NAMALWA (cell line): Measurements from ENCODE around the gene CCDC85B.

Experiments used
- DNase-seq: peaks from one replicate; pipeline ENCODE4 v3.0.0-alpha.2; 2015; ENCODE audit warnings: low spot score

Gene CCDC85B

DNA sequence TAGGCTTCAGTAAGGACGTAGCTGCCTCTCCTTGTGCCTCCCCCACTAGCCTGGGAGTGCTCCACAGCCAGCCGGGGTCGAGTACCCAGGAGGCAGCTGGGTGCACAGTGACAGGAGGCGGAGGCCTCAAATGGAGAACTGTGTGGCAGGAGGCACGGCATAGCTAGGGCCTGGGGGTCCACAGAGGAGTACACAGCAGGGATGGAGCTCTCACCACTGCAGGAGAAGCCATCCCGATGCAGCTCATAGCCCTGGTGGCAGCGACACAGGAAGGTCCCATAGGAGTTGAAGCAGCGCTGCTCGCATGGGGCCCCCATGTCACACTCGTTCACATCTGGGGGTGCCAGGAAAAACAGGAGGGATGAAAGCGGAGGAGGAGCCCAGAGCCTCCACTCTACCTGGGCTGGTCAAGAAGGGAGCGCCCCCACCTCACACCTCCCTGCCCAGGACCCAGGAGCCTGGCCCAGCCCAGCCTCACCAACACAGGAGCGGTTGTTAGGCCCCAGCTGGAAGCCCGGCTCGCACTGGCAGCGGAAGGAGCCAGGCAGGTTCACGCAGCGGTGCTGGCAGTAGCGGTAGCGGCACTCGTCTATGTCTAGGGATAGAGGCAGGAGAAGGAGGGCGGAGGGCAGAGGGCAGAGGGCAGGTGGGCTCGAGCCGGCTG is 20.7 kb upstream of the CCDC85B start:
- DNase-seq: no peak

- no peak for DNase-seq
Observed at GRCh38 chr11:65870307-65870658, 20.2 kb upstream of the CCDC85B start.

DNA sequence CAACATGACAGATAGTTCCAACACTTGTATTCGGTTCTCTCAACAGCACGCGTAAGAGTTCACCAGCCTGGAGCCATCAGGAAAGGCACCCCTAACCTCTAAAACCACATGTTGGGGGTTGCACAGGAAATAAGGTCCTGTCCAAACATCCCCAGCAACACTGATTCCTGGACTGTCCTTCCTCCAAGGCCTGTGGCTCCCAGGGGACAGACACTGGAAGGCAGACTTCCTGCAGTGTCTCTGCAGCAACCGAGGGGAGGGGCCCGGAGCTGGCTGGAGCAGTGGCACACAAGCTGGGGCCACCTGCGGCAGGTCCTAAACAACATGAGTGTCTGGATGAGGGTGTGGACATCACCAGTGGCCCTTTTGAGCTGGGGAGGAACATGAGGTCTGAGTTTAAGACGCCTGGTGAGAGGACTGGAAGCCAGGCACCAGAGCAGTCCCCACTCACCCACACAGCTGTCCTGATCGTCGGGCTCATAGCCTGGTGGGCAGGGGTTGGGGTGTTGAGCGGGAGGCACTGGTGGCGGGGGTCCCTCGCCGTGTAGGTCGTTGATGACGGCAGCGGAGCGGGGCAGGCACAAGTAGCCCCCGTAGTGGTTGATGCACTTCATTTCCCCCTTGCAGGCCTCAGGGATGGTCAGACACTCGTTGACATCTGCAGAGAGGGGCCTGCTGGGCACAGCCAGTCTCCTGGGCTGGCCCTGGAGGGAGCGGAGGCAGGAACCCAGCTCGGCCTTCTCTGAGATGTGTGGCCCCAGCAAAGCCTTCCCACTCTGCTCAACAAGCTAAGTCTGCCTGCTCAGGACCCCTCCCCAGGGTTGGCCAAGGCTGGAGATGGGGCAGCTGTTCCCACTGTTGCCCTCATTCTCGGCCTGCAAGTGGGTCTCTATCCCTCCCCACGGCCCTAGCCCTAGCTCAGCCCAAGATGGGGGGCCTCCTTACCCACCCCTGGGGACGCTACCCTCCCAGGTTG is 19.5 kb upstream of the CCDC85B start:
- DNase-seq: no peak

DNA sequence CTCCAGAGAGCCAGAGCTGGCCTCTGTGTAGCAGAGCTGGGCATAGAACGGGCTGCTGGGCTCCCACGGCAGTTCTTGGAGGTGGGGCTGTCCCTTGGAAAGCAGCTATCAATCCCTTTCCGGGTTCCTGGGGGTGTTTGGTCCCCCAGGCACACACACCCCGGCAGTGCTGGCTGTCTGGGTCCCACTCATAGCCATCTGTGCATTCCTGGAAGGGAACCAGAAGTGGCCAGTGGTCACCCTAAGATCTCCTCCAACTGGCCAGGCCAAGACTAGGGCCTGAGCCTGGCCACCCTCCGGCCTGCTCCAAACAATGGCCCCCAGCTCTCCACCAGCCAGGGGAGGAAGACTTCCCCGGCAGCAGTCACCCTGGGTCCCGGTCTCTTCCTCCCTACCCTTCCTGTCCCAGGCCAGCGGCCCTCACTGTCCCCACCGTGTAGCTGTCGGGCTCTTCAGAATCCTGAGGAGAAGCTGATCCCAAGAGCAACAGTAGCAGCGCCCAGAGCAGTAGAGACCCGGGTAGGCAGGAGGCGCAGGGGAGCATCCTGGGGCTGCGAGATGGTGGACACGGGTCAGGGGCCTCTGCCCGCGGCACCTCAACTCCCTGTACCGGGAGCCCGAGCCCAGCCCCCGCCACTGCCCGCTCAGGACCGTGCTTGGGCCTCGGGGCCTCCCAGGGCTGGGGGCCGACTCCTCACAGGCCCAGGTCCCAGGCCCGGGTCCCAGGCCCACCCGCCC is 18.5 kb upstream of the CCDC85B start:
- DNase-seq: no peak

DNA sequence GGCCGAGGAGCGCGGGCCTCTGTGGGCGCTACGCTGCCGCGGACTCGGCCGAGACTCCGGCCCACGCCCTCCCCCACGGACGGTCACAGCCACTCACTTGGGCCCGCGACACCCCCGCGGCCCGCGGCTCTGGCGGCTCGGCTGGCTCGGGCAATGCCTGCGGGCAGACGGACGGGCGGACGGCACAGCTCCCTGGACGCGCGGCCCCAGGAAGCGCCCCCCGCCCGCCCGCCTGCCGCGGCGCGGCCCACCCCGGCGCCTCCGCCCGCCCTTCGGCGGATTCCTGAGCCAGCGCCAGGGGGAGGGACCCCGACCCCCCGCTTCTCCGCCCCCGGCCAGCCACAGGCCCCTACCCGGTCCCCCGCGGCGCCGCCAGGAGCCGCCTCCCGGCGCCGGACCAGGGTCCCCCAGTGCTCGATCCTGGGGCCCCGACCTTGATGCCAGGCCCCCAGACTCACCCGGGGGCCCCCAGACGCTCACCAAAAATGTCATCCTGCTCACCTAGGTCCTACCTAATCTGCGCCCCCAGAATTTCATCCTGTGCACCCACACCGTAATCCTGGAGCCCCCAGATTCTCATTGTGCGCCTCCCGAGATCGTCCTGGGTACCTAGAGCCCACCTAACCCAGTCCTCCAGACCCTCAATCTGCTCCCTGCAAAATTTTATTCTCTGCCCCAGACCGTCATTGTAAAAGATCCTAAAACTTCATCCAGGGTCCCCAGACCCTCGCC is 17.7 kb upstream of the CCDC85B start, which contains the start of gene EFEMP2:
Gene EFEMP2, minus strand, starts transcription at position 215 of the 732 bp plus-strand sequence. CDS start 446 bp downstream, outside the sequence.
- no peak for DNase-seq

GRCh38 chr11:65873318-65874156 is 16.9 kb upstream of the CCDC85B start:
- peak; percentile 93 for DNase-seq

DNA sequence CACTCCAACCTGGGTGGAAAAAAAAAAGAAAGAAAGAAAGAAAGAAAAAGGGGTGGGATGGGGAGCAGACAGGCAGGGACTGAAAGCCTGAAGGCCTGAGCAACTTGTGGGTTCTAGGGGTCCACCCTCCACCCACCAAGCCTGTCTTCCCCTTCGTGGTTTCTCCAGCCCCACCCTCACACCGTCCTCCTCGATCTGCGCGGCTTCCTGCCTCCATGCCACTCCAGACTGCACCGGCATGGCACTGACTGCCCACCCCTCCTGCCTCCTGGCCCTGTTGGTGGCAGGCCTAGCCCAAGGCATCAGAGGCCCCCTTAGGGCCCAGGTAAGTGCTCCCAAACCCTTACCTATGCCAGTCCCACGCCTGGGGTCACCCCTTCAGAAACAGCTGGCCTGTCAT is 10.9 kb upstream of the CCDC85B start, which contains the start of gene CTSW:
Gene CTSW, plus strand, starts transcription at position 221 of the 400 bp plus-strand sequence. Its CDS starts 18 bp downstream, at position 239.
- no peak for DNase-seq

GRCh38 chr11:65880027-65880426 is 10.4 kb upstream of the CCDC85B start:
- no peak for DNase-seq

DNA sequence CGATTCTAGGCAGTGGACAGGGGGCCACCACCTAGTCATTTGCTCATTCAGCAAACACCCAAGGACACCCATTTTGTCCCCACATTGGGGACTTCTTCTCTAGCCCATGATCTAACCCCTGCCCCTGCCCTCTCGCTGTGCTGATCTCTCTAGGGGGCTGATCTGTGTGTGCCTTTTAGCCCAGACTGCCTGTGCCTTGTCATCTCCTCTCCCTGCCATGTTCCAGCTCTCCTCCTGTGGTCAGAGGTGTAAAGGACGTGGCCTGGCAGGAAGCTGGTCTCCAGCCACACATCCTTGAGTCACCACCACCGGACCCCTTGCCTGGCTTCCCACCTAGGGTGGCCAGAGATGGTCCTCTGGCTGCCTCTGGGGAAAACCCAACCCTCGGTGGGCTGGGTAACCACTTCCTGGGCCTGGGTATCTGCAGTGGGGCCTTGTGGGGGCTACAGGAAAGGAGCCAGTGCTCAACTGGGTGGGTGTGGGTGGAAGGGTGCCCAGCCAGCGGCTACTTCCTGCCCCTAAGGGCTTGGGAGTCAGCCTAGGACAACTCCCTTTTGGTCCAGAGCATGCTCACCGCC is 9.5 kb upstream of the CCDC85B start:
- no peak for DNase-seq

- DNase-seq: no peak
Observed at GRCh38 chr11:65882120-65883057, 8.1 kb upstream of the CCDC85B start.

GRCh38 chr11:65883058-65883761 is 7.3 kb upstream of the CCDC85B start:
- DNase-seq: no peak

DNA sequence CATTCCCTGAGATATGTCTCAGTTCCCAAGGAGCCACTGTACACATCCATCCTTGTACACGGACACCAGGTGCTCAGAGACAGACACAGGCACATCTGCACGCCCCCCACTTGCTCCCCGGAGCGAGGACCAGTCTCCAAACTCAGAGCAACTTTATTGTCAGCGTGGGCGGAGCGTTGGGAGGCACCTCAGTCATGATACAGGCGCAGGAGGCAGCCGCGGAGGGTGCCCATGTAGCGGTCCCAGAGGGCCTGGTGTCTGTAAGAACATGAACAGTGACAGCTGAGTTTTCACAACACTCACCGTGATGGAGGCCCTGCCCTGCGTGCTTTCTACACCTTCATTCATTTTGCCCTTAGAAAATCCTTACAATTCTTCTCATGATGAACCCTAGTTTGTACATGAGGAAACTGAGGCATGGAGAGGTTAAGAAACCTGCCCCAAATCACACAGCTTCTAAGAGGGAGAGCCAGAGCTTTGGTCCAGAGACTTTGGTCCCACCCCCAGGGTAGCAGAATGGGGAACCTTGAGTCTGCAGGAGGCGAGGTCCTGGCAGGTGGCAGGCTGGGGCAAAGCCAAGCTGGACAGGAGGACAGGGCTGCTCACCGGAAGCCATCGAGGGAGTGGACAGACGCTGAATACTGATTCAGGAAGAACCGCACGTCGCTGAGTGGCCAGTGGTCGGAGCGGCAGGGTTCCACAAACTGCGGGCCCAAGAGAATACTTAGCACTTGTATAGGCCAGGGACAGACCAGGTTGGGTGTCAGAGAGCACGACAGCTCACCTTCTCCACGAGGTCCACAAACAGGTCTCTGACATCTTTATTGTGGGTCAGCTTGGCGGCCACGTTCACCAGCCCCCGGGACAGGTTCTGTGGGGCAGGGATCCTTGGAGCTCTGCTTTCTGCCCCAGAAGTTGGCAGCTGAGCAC is 6.4 kb upstream of the CCDC85B start:
- DNase-seq: no peak

DNA sequence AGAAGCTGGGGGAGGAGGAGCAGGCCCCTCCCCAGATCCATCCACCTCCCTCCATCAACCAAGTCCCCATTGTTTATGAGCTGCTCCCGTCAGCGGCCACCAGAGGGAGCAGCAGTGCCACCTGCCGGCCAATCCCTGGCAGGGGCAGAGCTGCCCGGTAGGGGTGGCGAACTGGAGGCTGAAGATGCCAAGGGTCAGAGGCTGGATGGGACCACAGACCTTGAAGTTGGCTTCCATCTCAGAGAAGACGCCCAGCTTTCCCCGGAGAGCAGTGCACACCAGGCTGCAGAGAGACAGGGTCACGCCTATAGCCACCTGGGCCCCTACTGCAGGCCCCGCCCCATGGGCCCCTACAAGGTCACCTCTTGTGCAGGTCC is 5.8 kb upstream of the CCDC85B start:
- peak; percentile 88 for DNase-seq

GRCh38 chr11:65885231-65885630 is 5.2 kb upstream of the CCDC85B start:
- DNase-seq: no peak

- DNase-seq: no peak
Observed at GRCh38 chr11:65885808-65886536, 4.5 kb upstream of the CCDC85B start.

DNA sequence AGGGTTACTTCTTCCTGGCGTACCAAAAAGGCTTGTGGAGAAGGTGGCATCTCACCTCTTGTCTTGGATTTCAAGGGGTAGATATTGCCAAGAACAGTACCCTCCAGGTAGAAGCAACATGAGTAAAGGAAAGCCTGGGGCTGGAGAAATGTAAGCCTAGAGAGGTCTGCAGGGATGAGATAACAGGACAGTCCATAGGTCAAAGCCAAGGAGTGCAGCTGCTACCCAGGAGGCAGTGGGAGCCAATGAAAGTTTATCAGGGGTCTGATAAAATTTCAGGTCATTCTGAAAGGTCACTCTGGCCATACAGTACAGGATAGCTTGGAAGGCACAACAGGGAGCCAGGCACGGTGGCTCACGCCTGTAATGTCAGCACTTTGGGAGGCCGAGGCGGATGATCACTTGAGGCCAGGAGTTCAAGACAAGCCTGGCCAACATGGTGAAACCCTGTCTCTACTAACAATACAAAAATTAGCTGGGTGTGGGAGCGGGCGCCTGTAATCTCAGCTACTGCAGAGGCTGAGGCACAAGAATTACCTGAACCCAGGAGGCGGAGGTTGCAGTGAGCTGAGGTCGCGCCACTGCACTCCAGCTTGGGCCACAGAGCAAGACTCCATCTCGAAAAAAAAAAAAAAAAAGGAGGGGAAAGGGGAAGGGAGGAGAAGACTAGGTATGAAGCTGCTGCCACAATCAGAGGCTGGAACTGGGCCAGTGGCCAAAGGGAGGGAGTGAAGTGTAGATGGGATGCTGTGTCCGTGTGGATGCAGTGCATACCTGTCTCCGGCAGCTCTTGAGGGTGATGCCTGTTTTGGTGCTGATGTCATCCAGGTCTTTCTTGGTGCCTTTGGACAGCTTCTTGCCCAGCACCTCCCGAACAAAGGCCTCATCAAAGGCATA is 3.4 kb upstream of the CCDC85B start:
- DNase-seq: no peak
